ENCODE data around the gene DUSP9. TPM values are rescaled to one million over a fixed set of nuclear protein-coding genes. Genes with fewer than 3 reads are reported as not detected.

Gene DUSP9
- total RNA-seq, 1 experiment from 2014 or later: 14.2 TPM

GRCh38 chrX:153599192-153600031 is 47.6 kb upstream of the DUSP9 start:
- no peaks in the 10 kb centered on the region for H3K9me2 ChIP-seq (ENCODE audit: insufficient read depth)
- no peaks in the 10 kb centered on the region for H3K9me3 ChIP-seq (ENCODE audit: control insufficient read depth in 1 of 2, insufficient read depth in 1 of 2, low read depth in 1 of 2, low read length in 2 of 2)
- ATAC-seq: peak; percentile 91
- H2AFZ ChIP-seq (ENCODE audit: low read depth, low read length, poor library complexity, severe bottlenecking): no peak overlapping the region
- CTCF ChIA-PET: interaction anchor here (1.0 kb wide), 1 partner anchor 69 kb away, joined by 3 read pairs; no protein-coding TSS in a partner anchor
- DNase-seq (ENCODE audit: low read depth, low spot score): peak; percentile 65
- H4K20me1 ChIP-seq (ENCODE audit: insufficient read depth): no peaks in the 10 kb centered on the region
- peaks cover 4 to 16% of the 10 kb centered on the region in 2 experiments; a peak in 2 of 4 replicates for H3K4me1 ChIP-seq (ENCODE audit: control insufficient read depth in 1 of 2, insufficient read depth in 2 of 2, low read length in 2 of 2)
- intact Hi-C loops (cut with micrococcal nuclease): no loop called here
- BruUV-seq (replicated peaks): TSS peak; percentile 54
- H3K27me3 ChIP-seq (ENCODE audit: insufficient read depth, low read length): no peaks in the 10 kb centered on the region
- H3K4me3 ChIP-seq (replicated peaks in 1 of 2; ENCODE audit: low read depth in 1 of 2, low read length in 2 of 2): peak overlapping the region; percentile 65 to 67
- peaks cover 24% of the 10 kb centered on the region for H3K79me2 ChIP-seq (ENCODE audit: insufficient read depth, low read length)
- H3K4me2 ChIP-seq (ENCODE audit: low read length): peak overlapping the region; percentile 79
- H3K9ac ChIP-seq (ENCODE audit: low read length): peak overlapping the region; percentile 69
- RAD21 ChIA-PET (ENCODE audit: low non-redundant PET in 1 of 2, low total read pairs in 2 of 2, uncharacterized antibody in 2 of 2, unreplicated experiment in 2 of 2): no interaction called here
- POLR2A ChIA-PET: no interaction called here
- no peaks in the 10 kb centered on the region for H3K36me3 ChIP-seq (ENCODE audit: control insufficient read depth in 1 of 2, insufficient read depth in 2 of 2, low read length in 2 of 2)
- peak overlapping the region; percentile 64 for H3K27ac ChIP-seq (ENCODE audit: low read depth, low read length)
- TF ChIP-seq EZH2 (IDR thresholded peaks at IDR 0.05): no peak
- no peak; the same call in 1 of the 2 replicates for TF ChIP-seq ATF3 (IDR thresholded peaks at IDR 0.05)
- TF ChIP-seq REST (IDR thresholded peaks at IDR 0.05; ENCODE audit: low read depth): no peak
- TF ChIP-seq, protein P1, sequence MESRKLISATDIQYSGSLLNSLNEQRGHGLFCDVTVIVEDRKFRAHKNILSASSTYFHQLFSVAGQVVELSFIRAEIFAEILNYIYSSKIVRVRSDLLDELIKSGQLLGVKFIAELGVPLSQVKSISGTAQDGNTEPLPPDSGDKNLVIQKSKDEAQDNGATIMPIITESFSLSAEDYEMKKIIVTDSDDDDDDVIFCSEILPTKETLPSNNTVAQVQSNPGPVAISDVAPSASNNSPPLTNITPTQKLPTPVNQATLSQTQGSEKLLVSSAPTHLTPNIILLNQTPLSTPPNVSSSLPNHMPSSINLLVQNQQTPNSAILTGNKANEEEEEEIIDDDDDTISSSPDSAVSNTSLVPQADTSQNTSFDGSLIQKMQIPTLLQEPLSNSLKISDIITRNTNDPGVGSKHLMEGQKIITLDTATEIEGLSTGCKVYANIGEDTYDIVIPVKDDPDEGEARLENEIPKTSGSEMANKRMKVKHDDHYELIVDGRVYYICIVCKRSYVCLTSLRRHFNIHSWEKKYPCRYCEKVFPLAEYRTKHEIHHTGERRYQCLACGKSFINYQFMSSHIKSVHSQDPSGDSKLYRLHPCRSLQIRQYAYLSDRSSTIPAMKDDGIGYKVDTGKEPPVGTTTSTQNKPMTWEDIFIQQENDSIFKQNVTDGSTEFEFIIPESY (IDR thresholded peaks at IDR 0.05; ENCODE audit: extremely low read depth, insufficient replicate concordance, low read length): no peak
- TF ChIP-seq ZNF274 (IDR thresholded peaks at IDR 0.05; ENCODE audit: low read depth, low read length): no peak
- TF ChIP-seq ZFX (IDR thresholded peaks at IDR 0.05): no peak
- TF ChIP-seq ELF1 (IDR thresholded peaks at IDR 0.05; ENCODE audit: borderline replicate concordance, low read depth): no peak
- no peak for TF ChIP-seq CBX3 (IDR thresholded peaks at IDR 0.05; ENCODE audit: low read depth)
- TF ChIP-seq CEBPB (IDR thresholded peaks at IDR 0.05; ENCODE audit: low read depth): no peak
- TF ChIP-seq SRF (IDR thresholded peaks at IDR 0.05; ENCODE audit: low read depth): no peak
- no peak for TF ChIP-seq EGR1 (IDR thresholded peaks at IDR 0.05; ENCODE audit: low read depth)
- TF ChIP-seq, protein P2, sequence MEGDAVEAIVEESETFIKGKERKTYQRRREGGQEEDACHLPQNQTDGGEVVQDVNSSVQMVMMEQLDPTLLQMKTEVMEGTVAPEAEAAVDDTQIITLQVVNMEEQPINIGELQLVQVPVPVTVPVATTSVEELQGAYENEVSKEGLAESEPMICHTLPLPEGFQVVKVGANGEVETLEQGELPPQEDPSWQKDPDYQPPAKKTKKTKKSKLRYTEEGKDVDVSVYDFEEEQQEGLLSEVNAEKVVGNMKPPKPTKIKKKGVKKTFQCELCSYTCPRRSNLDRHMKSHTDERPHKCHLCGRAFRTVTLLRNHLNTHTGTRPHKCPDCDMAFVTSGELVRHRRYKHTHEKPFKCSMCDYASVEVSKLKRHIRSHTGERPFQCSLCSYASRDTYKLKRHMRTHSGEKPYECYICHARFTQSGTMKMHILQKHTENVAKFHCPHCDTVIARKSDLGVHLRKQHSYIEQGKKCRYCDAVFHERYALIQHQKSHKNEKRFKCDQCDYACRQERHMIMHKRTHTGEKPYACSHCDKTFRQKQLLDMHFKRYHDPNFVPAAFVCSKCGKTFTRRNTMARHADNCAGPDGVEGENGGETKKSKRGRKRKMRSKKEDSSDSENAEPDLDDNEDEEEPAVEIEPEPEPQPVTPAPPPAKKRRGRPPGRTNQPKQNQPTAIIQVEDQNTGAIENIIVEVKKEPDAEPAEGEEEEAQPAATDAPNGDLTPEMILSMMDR (IDR thresholded peaks at IDR 0.05 in 2 of 3, conservative IDR thresholded peaks at IDR 0.05 in 1 of 3; ENCODE audit: borderline replicate concordance in 1 of 3, insufficient read depth in 1 of 3, low read depth in 2 of 3, low read length in 2 of 3): no peak
- TF ChIP-seq YY1 (IDR thresholded peaks at IDR 0.05; ENCODE audit: extremely low read depth, insufficient replicate concordance, low read depth, low read length): no peak
- no peak for TF ChIP-seq SIN3A (IDR thresholded peaks at IDR 0.05; ENCODE audit: low read depth)
- TF ChIP-seq EZH2phosphoT487 (IDR thresholded peaks at IDR 0.05; ENCODE audit: borderline replicate concordance): no peak
- no peak; the same call in none of the 2 replicates for TF ChIP-seq POLR2AphosphoS5 (IDR thresholded peaks at IDR 0.05; ENCODE audit: low read depth, low read length)
- TF ChIP-seq TCF7L2 (IDR thresholded peaks at IDR 0.05; ENCODE audit: borderline replicate concordance, extremely low read depth, insufficient read depth, insufficient read length): no peak
- no peak for TF ChIP-seq POLR2A (IDR thresholded peaks at IDR 0.05; ENCODE audit: borderline replicate concordance, extremely low read depth, insufficient read depth, insufficient read length)

Measured in HCT116 (cell line).